GM23338 (cell line): ENCODE measurements around the gene BCAS1. TPM values are rescaled to one million over a fixed set of nuclear protein-coding genes. Genes with fewer than 3 reads are reported as not detected.

Experiments used
- ATAC-seq: fragments of 200-7000 bp; cut with Tn5 transposase; 3 replicates; pipeline ENCODE4 v1.9.1; 2020
- DNase-seq: peaks from one replicate; pipeline ENCODE4 v3.0.0-alpha.2; 2015; ENCODE audit warnings: low spot score
- H2AFZ ChIP-seq: fragments of 200-600 bp; sonication (generic); 2 replicates; pipeline ENCODE4 v1.8.0; 2016; ENCODE audit warnings: antibody characterized with exemption, mild to moderate bottlenecking, moderate library complexity
- H3F3A ChIP-seq: fragments of 200-600 bp; sonication (generic); replicated peaks from 2 replicates; pipeline ENCODE4 v1.8.0; 2017; ENCODE audit warnings: antibody characterized with exemption, mixed run types, low read depth
- H3K27ac ChIP-seq: fragments of 200-600 bp; sonication (generic); 2 replicates; pipeline ENCODE4 v1.6.1; 2016; ENCODE audit warnings: low read depth
- H3K27me3 ChIP-seq: fragments of 200-600 bp; sonication (generic); 2 replicates; pipeline ENCODE4 v1.8.0; 2016; ENCODE audit warnings: mild to moderate bottlenecking, mixed run types, moderate library complexity; ENCODE audit not compliant: insufficient read depth
- H3K36me3 ChIP-seq: fragments of 200-600 bp; sonication (generic); 2 replicates; pipeline ENCODE4 v1.8.0; 2016; ENCODE audit warnings: mild to moderate bottlenecking; ENCODE audit not compliant: insufficient read depth
- H3K4me1 ChIP-seq: fragments of 200-600 bp; sonication (generic); 2 replicates; pipeline ENCODE4 v1.8.0; 2016; ENCODE audit warnings: mild to moderate bottlenecking, moderate library complexity; ENCODE audit not compliant: insufficient read depth
- H3K4me2 ChIP-seq: fragments of 200-600 bp; sonication (generic); 2 replicates; pipeline ENCODE4 v1.7.1; 2017; ENCODE audit warnings: mixed run types
- H3K4me3 ChIP-seq: fragments of 200-600 bp; sonication (generic); 2 replicates; pipeline ENCODE4 v1.6.1; 2016; ENCODE audit warnings: mixed run types
- H3K79me2 ChIP-seq: fragments of 200-600 bp; sonication (generic); replicated peaks from 2 replicates; pipeline ENCODE4 v1.8.0; 2017; ENCODE audit warnings: mild to moderate bottlenecking; ENCODE audit not compliant: insufficient read depth
- H3K9me2 ChIP-seq: fragments of 200-600 bp; sonication (generic); 2 replicates; pipeline ENCODE4 v1.8.0; 2017; ENCODE audit not compliant: insufficient read depth
- H4K20me1 ChIP-seq: fragments of 200-600 bp; sonication (generic); replicated peaks from 2 replicates; pipeline ENCODE4 v1.8.0; 2017; ENCODE audit warnings: mild to moderate bottlenecking; ENCODE audit not compliant: insufficient read depth
- H3K27ac Mint-ChIP-seq: 2 replicates; pipeline ENCODE4 v1.8.0; 2020; ENCODE audit warnings: inconsistent platforms, mild to moderate bottlenecking, moderate library complexity, mixed read lengths
- H3K27me3 Mint-ChIP-seq: 3 replicates; pipeline ENCODE4 v1.8.0; 2022; ENCODE audit warnings: low read depth, mild to moderate bottlenecking, moderate library complexity, mixed read lengths, inconsistent platforms; ENCODE audit not compliant: insufficient read depth, poor library complexity
- H3K36me3 Mint-ChIP-seq: 3 replicates; pipeline ENCODE4 v1.8.0; 2021; ENCODE audit warnings: low read depth, mild to moderate bottlenecking, inconsistent platforms, moderate library complexity, mixed read lengths
- H3K4me1 Mint-ChIP-seq: 3 replicates; pipeline ENCODE4 v1.8.0; 2020; ENCODE audit warnings: mild to moderate bottlenecking, inconsistent platforms, mixed read lengths
- H3K4me3 Mint-ChIP-seq: 3 replicates; pipeline ENCODE4 v1.8.0; 2021; ENCODE audit warnings: moderate library complexity, mild to moderate bottlenecking, inconsistent platforms, mixed read lengths
- H3K9me3 Mint-ChIP-seq: 3 replicates; pipeline ENCODE4 v1.8.0; 2020; ENCODE audit warnings: moderate library complexity, mild to moderate bottlenecking, inconsistent platforms, mixed read lengths
- CREB1 ChIP-seq: fragments of 250-450 bp; sonication (Bioruptor Pico); IDR thresholded peaks from 2 replicates; pipeline ENCODE4 v1.5.0; 2020; ENCODE audit warnings: low read depth, mild to moderate bottlenecking, moderate library complexity
- CTCF ChIP-seq, 2 experiments: fragments of 200-600 bp in 1 of 2; sonication (generic) in 1 of 2; conservative IDR thresholded peaks; 2 replicates each; pipeline versions ENCODE4 v1.5.1 to v1.6.1; 2016 to 2017; ENCODE audit warnings: antibody characterized with exemption in 2 of 2, low read depth in 2 of 2, mild to moderate bottlenecking in 2 of 2, moderate library complexity in 1 of 2
- ETS1 ChIP-seq: IDR thresholded peaks from 2 replicates; pipeline ENCODE4 v1.6.1; 2016; ENCODE audit warnings: antibody characterized with exemption
- EZH2 ChIP-seq: fragments of 200-600 bp; sonication (generic); IDR thresholded peaks from one replicate; pipeline ENCODE4 v1.8.0; 2017; ENCODE audit warnings: antibody characterized with exemption, mild to moderate bottlenecking, low read depth; ENCODE audit not compliant: unreplicated experiment
- EZH2phosphoT487 ChIP-seq: fragments of 200-600 bp; sonication (generic); IDR thresholded peaks from one replicate; pipeline ENCODE4 v1.8.1; 2018; ENCODE audit warnings: antibody characterized with exemption; ENCODE audit not compliant: unreplicated experiment
- JUNB ChIP-seq: IDR thresholded peaks from one replicate; pipeline ENCODE4 v1.6.1; 2016; ENCODE audit warnings: antibody characterized with exemption; ENCODE audit not compliant: unreplicated experiment
- NANOG ChIP-seq: IDR thresholded peaks from 2 replicates; pipeline ENCODE4 v1.6.1; 2016; ENCODE audit warnings: antibody characterized with exemption, borderline replicate concordance
- POLR2AphosphoS5 ChIP-seq: IDR thresholded peaks from 2 replicates; pipeline ENCODE4 v1.6.1; 2016; ENCODE audit warnings: antibody characterized with exemption, low read depth
- STAT1 ChIP-seq: IDR thresholded peaks from one replicate; pipeline ENCODE4 v1.6.1; 2016; ENCODE audit warnings: antibody characterized with exemption; ENCODE audit not compliant: unreplicated experiment
- ZNF114 ChIP-seq: fragments of 250-450 bp; sonication (Bioruptor Pico); IDR thresholded peaks from 2 replicates; pipeline ENCODE4 v1.5.0; 2020; ENCODE audit warnings: mild to moderate bottlenecking, moderate library complexity
- ZNF331 ChIP-seq: fragments of 250-450 bp; sonication (Bioruptor Pico); IDR thresholded peaks from 2 replicates; pipeline ENCODE4 v1.5.0; 2020; ENCODE audit warnings: low read depth, mild to moderate bottlenecking, moderate library complexity
- ZNF462 ChIP-seq: fragments of 250-450 bp; sonication (Bioruptor Pico); IDR thresholded peaks from 2 replicates; pipeline ENCODE4 v1.5.0; 2020; ENCODE audit warnings: mild to moderate bottlenecking, moderate library complexity
- polyA plus RNA-seq: library from polyadenylated mRNA; unstranded; fragments of >200 nt; fragmentation: Nextera tagmentation; extraction: Ambion mirVana; gene quantifications from 2 replicates; pipeline ENCODE4 v1.2.1, GENCODE V29; 2016
- total RNA-seq: library from RNA; depleted of rRNA; stranded (reverse); fragments of >200 nt; shearing (Covaris generic); gene quantifications from 2 replicates; pipeline ENCODE4 v1.2.3, GENCODE V29; 2014
- TF ChIP-seq, protein P1 (sequence below): IDR thresholded peaks from one replicate; pipeline ENCODE4 v1.6.1; 2018; ENCODE audit warnings: antibody characterized with exemption; ENCODE audit not compliant: unreplicated experiment

BCAS1 gene
- total and polyA plus RNA-seq, 2 experiments from 2014 or later: 0.17 to 0.19 TPM

- Histone ChIP-seq H3K36me3 (no peaks in the 10 kb centered on the region), H3K9me2 (0 out of 2 replicates have a peak, but pooled peaks cover under 1% of the 10 kb centered on the region), H3K4me2 (no peak overlapping the region), H3K4me3 (no peak overlapping the region), H3K4me1 (no peaks in the 10 kb centered on the region), H3K27ac (no peak overlapping the region), H4K20me1 (no peaks in the 10 kb centered on the region), H3K79me2 (no peaks in the 10 kb centered on the region), H3F3A (no peaks in the 10 kb centered on the region), H2AFZ (no peak overlapping the region), H3K27me3 (no peaks in the 10 kb centered on the region)
- no peak for ATAC-seq
- H3K4me3 Mint-ChIP-seq: no peak overlapping the region
- DNase-seq: no peak
- H3K4me1 Mint-ChIP-seq: no peaks in the 10 kb centered on the region
- no peaks in the 10 kb centered on the region for H3K27me3 Mint-ChIP-seq
- peaks cover 15% of the 10 kb centered on the region for H3K9me3 Mint-ChIP-seq
- H3K36me3 Mint-ChIP-seq: peaks cover 2% of the 10 kb centered on the region; the same call in 1 of the 3 replicates
- TF ChIP-seq ZNF462 (CRISPR knock-in tag) (no peak), EZH2phosphoT487 (no peak), JUNB (no peak), CREB1 (no peak), POLR2AphosphoS5 (no peak), ZNF331 (CRISPR knock-in tag) (no peak), ZNF114 (no peak), EZH2 (no peak), ETS1 (no peak), NANOG (no peak), CTCF (conservative IDR thresholded peaks at IDR 0.05; ENCODE audit: low read depth in 2 of 2) (no peak), STAT1 (no peak)
- TF ChIP-seq, protein P1, sequence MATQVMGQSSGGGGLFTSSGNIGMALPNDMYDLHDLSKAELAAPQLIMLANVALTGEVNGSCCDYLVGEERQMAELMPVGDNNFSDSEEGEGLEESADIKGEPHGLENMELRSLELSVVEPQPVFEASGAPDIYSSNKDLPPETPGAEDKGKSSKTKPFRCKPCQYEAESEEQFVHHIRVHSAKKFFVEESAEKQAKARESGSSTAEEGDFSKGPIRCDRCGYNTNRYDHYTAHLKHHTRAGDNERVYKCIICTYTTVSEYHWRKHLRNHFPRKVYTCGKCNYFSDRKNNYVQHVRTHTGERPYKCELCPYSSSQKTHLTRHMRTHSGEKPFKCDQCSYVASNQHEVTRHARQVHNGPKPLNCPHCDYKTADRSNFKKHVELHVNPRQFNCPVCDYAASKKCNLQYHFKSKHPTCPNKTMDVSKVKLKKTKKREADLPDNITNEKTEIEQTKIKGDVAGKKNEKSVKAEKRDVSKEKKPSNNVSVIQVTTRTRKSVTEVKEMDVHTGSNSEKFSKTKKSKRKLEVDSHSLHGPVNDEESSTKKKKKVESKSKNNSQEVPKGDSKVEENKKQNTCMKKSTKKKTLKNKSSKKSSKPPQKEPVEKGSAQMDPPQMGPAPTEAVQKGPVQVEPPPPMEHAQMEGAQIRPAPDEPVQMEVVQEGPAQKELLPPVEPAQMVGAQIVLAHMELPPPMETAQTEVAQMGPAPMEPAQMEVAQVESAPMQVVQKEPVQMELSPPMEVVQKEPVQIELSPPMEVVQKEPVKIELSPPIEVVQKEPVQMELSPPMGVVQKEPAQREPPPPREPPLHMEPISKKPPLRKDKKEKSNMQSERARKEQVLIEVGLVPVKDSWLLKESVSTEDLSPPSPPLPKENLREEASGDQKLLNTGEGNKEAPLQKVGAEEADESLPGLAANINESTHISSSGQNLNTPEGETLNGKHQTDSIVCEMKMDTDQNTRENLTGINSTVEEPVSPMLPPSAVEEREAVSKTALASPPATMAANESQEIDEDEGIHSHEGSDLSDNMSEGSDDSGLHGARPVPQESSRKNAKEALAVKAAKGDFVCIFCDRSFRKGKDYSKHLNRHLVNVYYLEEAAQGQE: no peak
- H3K27ac Mint-ChIP-seq: no peak overlapping the region
Observed at GRCh38 chr20:53978497-53978896, 91.9 kb downstream of the BCAS1 start.
